Measurements from ENCODE around the gene KRT80.
A peak's percentile ranks its signal among the peaks of the same experiment; 100 is the strongest.

The KRT80 gene

DNA sequence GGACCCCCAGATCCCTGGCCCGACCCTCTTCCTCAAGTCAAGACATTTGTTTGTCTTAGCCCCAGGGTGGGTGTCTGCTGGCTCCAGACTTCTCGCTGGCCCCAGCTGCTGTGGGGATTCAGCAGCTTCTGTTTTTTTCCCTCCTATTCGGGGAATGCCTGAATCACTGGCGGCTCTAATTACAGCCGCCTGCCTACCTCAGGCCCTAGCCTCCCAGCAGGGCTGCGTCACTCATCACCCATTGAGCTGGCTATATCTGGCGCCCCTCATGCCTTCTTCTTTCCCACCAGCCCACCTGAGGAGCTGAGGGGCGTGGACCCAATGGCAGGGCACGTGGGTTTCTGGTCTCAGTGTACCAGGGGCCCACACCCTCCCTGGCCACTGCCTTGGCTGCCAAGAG lies 10.1 kb downstream of the KRT80 start:
- DNase-seq (ENCODE audit: low spot score) (no peak), FAIRE-seq (no peak)

GRCh38 chr12:52180971-52181628 lies 10.7 kb downstream of the KRT80 start:
- FAIRE-seq, result no peak
- no peak for DNase-seq (ENCODE audit: low spot score)

DNA sequence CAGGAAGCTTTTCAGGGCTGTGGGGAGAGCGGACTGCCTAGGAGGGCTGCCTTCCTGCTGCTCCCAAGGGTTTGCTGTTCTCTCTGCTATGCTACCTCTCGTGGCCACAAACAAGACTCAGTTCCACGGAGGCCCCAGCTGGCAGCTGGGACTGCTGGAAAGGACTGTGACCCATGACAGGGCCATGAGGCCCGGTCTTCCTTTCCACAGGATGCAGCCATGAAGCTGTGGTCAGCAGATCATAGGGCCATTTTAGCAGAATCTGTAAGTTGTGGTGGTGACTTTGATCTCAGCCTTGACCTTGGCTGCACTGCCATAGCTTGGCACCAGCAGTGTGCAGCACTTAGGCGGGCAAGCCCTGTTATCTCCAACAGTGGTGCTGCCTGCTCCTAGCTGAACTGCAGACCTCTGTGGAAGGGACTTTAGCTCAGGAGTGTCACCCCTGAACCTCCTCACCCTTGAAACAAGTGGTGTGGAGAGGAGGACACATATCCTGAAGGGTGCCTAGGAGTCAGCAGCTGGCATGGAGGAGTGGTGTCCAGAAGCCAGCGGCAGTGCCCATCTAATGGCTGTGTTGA lies 12.3 kb downstream of the KRT80 start:
- no peak for FAIRE-seq
- DNase-seq (ENCODE audit: low spot score), result no peak

- DNase-seq (ENCODE audit: low spot score) (no peak), FAIRE-seq (no peak)
These were observed 12.8 kb downstream of the KRT80 start for GRCh38 chr12:52178984-52179383.

- DNase-seq (ENCODE audit: low spot score), result no peak
- FAIRE-seq, result no peak
These were observed 13.4 kb downstream of the KRT80 start for GRCh38 chr12:52178443-52178842.

- FAIRE-seq (peak; percentile 85), DNase-seq (ENCODE audit: low spot score) (no peak)
These were observed 16.2 kb downstream of the KRT80 start for GRCh38 chr12:52175371-52176350.

DNA sequence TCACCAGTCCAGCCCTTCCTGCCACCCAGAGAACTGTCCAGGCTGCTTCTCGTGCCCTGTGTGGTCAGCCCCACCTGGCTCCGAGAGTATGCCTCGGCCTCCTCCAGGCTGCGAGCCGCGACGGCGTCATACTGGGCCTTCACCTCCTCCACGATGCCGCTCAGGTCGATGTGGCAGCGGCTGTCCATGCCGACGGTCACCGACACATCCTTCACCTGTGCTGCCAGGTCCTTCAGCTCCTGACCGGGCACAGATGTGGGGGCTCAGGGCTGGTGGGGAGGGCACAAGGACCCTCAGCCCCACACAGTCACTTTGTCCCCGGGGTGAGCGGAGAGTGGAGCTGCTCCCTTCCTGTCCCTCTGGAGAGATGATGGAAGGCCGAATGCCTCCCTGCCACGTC lies 18.3 kb downstream of the KRT80 start:
- DNase-seq (ENCODE audit: low spot score) (no peak), FAIRE-seq (no peak)

- DNase-seq (ENCODE audit: low spot score), result no peak
- no peak for FAIRE-seq
These were observed 18.9 kb downstream of the KRT80 start for GRCh38 chr12:52172956-52173355.

DNA sequence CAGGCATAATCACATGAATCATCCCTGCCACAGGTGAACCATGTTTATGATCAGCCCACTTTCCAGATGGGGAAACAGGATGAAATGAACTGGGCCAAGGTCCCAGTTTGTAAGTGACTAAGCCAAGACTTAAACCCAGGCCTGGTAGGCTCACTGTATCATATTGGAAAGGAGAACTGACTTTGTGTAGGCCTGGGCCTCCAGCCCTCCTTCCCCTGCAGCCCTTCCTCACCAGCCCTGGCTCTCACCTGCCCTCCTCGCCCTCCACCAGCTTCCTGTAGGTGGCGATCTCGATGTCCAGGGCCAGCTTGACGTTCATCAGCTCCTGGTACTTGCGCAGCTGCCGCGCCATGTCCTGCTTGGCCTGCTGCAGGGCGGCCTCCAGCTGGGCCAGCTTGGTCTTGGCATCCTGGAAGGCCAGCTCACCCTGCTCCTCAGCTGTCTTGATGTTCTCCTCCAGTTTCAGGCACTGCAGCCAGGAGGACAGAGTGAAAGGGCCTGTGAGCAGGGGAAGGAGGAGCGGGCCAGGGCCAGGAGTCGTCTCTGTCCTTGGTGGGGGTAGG lies 19.8 kb downstream of the KRT80 start:
- peak; percentile 30 for FAIRE-seq

DNA sequence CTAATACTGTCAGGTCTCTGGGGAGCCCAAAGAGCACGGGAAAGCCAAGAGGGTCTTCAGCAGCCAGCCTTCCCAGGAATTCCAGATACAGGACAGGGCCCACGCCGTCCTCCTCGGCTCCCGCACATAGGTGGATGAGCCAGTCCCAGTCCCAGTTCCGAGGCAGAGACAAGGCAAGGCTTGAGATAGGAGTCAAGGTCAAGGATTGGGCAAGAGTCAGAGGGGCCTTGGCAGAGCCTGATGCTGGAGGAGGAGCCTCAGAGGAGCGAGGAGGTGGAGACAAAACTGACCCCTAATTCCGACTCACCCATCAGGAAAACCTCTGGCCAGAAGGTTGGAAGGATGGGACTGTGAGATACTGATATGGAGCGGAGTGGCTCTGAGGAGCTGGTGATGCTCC lies 21.0 kb downstream of the KRT80 start:
- FAIRE-seq (no peak), DNase-seq (ENCODE audit: low spot score) (no peak)

More for the DNA sequence above, 19.8 kb downstream of the KRT80 start:
- no peak for DNase-seq (ENCODE audit: low spot score)

DNA sequence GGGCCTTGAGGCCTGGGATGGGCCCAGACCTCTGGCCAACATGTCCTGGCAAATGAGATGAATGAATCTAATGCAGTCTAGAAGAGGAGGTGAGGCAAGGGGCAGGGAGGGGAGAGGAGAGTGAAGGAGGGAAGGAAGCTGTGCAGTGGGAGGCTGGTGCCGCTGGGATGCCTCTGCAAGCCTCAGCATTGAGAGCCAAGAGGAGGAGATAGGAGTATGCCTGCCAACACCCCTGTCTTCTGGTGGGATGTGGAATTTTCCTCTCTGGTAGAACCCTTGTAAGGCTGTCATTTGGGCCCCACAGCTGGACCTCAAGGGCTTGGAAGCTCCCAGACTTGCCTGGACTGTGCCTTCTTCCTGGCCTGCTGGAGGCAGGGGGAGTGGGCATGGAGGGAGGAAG lies 21.9 kb downstream of the KRT80 start:
- no peak for DNase-seq (ENCODE audit: low spot score)
- no peak for FAIRE-seq

DNA sequence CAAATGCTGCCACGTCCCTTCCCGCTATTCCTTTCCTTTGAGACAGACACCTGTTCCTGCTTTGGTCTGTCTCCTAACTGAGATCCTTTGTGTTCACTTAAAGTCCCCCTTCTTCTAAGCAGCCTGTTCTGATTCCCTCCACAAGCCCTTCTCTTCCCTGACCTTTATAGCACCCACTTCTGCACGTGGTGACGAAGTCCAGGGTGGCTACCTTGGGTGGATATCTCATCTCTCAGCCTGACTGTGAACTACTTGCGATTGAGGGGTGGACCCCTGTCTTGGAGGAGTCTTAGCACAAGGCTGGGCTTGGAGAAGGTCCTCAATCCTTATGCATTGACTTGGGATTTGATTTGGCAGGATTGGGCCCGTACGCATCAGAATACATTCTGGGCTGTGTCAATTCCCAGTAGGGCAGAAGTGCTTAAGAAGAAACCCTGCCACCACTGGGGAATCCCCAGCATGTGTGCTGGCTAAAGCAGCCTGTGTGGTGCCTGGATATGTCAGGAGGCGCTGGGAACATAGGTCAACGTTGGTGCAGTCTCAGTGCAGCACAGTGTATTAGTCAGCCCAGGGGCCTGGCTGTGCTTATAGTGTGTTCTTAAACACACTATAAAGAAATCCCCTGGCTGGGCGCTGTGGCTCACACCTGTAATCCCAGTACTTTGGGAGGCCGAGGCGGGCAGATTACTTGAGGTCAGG lies 23.6 kb downstream of the KRT80 start:
- FAIRE-seq (peak; percentile 17), DNase-seq (ENCODE audit: low spot score) (no peak)

DNA sequence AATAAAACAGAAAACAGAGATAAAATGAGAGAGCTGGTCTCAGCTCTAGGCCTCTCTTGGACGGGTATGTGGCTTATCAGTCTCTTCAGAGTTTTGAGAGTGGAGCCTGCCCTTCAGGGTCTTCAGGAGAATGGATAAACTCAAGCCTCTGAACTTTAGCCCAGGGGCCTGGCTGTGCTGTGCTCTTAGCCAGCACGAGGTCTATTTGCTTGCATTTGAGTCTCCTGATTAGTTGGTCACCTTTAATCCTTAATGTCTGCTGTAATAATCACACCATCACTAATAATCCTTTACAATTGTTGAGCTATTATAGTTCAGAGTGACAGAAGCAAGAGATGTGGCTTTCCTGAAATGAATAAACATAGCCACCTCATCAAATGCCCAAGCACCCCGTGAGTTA lies 24.3 kb downstream of the KRT80 start:
- FAIRE-seq (no peak), DNase-seq (ENCODE audit: low spot score) (no peak)

DNA sequence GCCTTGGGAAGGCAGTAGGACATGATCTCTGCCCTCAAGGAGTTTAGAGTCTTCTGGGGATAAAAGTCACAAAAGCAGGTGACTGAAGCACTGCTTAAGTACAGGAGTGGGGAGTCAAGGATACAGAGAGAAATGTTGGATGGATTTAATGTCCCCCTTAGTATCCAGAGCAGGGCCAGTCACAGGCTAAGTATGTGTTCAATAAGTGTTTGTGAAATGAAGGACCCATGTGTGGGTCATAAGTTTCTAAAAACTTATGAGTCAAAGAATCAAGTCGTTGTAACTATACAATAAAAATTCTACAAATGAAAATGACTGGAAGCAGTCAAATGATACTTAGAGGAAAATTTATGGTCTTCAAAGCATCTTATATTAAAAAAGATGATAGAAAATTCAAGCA lies 25.1 kb downstream of the KRT80 start:
- DNase-seq (ENCODE audit: low spot score) (no peak), FAIRE-seq (no peak)

GRCh38 chr12:52165096-52165855 lies 26.5 kb downstream of the KRT80 start:
- peak; percentile 13 for FAIRE-seq
- no peak for DNase-seq (ENCODE audit: low spot score)

- DNase-seq (ENCODE audit: low spot score) (peak; percentile 79), FAIRE-seq (peak; percentile 85)
These were observed 27.2 kb downstream of the KRT80 start for GRCh38 chr12:52164624-52165023.

DNA sequence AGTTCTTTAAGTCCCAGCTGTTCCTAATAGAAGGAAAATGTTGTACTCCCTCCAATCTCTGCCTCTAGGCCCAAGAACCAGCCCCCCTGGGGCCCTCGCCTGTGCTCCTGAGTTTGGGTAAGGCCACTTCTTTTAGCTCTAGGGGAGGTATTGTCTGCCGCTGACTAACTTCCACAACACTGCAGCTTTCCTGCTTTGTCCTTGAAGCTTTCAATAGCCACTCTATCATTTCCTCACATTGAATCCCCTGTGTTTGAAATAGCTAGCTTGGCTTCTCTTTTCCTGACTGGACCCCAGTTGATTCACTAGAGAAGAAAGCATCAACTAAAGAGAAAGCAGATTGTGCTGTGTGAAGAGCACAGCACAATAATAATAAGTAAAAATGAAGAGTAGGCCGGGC lies 28.8 kb downstream of the KRT80 start:
- no peak for FAIRE-seq
- DNase-seq (ENCODE audit: low spot score), result no peak

GRCh38 chr12:52160200-52160599 lies 31.6 kb downstream of the KRT80 start:
- FAIRE-seq (no peak), DNase-seq (ENCODE audit: low spot score) (no peak)

- DNase-seq (ENCODE audit: low spot score), result no peak
- FAIRE-seq, result no peak
These were observed 34.2 kb downstream of the KRT80 start for GRCh38 chr12:52157566-52158150.

All from urothelium cell line (cell line).